Epithelial cell of esophagus (primary cell): ENCODE data around the gene SGSH.
"Not testable (repeated sequence)": the region's sequence is repeated elsewhere in the genome, so short reads cannot be mapped to it uniquely, and the experiment has no call there.

Experiments
- DNase-seq: peaks from one replicate; pipeline ENCODE4 v3.0.0; 2010; ENCODE audit warnings: low read depth
- H3K4me3 ChIP-seq: 2 replicates; pipeline ENCODE4 v1.5.1; 2011; ENCODE audit warnings: mild to moderate bottlenecking, low read length, control low read depth
- TF ChIP-seq, protein P1 (sequence below): IDR thresholded peaks from 2 replicates; pipeline ENCODE4 v1.5.1; 2011; ENCODE audit warnings: low read depth, mild to moderate bottlenecking, low read length, control low read depth, inconsistent platforms; ENCODE audit not compliant: insufficient read depth; ENCODE audit errors: missing control alignments

Gene SGSH

DNA sequence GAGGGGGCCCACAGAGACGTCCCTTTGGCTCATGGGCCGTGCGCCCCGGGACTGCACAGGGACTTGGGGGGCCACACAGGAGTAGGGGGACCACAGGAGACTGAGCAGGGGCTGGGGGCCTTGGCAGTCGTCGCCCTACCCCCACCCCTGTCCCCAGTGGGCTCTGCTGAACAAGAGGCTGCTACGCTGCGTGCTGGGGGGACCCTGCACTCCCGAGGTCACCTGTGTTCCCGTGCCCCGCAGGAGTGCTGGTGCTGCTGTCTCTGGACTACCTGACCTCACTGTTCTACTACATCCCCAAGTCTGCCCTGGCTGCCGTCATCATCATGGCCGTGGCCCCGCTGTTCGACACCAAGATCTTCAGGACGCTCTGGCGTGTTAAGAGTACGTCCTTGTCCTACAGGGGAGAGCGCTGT, 26.1 kb upstream of the SGSH start:
- DNase-seq: no peak
- no peak overlapping the region for H3K4me3 ChIP-seq
- TF ChIP-seq, protein P1, sequence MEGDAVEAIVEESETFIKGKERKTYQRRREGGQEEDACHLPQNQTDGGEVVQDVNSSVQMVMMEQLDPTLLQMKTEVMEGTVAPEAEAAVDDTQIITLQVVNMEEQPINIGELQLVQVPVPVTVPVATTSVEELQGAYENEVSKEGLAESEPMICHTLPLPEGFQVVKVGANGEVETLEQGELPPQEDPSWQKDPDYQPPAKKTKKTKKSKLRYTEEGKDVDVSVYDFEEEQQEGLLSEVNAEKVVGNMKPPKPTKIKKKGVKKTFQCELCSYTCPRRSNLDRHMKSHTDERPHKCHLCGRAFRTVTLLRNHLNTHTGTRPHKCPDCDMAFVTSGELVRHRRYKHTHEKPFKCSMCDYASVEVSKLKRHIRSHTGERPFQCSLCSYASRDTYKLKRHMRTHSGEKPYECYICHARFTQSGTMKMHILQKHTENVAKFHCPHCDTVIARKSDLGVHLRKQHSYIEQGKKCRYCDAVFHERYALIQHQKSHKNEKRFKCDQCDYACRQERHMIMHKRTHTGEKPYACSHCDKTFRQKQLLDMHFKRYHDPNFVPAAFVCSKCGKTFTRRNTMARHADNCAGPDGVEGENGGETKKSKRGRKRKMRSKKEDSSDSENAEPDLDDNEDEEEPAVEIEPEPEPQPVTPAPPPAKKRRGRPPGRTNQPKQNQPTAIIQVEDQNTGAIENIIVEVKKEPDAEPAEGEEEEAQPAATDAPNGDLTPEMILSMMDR: no peak

DNA sequence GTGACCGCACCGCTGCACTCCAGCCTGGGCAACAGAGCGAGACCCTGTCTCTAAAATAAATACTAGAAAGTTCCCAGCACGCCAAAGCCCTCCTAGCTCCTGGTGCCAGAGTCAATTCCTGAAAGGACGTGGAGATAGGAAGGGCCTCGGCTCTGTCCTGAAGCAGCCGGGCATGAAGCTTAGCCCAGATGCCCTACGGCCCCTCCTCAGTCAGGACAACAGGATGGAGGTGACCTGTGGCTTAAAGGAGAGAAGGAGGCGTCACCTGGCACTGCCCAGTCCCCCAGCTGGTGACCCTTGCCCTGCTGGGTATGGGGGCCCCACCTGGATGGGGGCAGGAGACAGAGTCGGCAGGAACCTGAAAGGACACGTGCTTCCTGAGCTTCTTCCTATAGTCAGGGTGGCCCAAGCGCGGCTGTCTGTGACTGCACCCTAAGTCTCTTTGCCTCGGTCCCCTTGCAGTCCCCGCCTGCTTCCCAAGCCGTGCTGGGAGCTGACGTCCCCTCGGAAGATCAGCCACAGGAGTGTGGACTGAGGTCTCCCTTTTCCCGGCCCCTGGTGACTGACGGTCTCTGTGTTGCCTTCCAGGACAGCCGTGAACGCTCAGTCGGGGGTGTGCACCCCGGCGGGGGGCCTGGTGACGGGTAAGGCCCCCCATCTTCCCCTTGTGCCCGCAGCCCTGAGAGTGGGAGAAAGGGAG, 25.6 kb upstream of the SGSH start:
- DNase-seq: no peak
- no peak overlapping the region for H3K4me3 ChIP-seq
- TF ChIP-seq, protein P1: no peak

DNA sequence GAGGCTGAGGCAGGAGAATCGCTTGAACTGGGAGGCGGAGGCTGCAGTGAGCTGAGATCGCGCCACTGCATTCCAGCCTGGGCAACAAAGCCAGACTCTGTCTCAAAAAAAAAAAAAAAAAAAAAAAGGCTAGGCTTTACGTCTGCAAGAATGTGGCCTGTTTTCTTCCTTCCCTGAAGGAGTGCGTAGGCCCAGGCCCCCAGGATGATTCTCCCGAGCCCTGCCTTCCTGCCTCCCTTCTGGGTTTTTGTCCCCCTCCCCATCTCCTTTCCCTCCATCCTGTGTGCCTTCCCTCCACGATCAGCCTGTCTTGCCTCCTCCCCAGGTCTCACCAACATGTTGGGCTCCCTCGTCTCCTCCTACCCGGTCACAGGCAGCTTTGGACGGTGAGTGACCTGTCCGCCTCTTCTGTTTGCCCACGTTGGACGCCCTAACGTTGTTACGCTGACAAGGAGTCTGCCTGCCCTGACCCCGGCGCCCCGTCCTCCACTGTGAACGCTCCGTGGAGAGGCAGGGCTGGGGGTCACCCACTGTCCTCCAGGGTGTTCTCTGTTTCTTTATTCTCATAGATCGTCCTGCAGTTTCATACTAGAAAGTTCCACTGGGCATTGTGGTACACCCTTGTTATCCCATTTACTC, 24.9 kb upstream of the SGSH start:
- TF ChIP-seq, protein P1: no peak
- H3K4me3 ChIP-seq: no peak overlapping the region
- no peak for DNase-seq

DNA sequence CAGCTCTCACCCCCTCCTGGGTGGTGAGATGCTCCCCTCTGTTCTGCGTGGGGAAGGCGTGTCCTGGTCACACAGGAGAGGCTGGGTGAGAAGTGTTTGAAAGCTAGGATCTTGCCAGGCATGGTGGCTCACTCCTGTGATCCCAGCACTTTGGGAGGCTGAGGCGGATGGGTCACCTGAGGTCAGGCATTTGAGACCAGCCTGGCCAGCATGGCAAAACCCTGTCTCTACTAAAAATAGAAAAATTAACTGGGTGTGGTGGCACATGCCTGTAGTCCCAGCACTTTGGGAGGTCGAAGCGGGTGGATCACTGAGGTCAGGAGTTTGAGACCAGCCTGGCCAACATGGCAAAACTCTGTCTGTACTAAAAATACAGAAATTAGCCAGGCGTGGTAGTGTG, 24.3 kb upstream of the SGSH start:
- DNase-seq, H3K4me3 ChIP-seq: not testable (repeated sequence)

DNA sequence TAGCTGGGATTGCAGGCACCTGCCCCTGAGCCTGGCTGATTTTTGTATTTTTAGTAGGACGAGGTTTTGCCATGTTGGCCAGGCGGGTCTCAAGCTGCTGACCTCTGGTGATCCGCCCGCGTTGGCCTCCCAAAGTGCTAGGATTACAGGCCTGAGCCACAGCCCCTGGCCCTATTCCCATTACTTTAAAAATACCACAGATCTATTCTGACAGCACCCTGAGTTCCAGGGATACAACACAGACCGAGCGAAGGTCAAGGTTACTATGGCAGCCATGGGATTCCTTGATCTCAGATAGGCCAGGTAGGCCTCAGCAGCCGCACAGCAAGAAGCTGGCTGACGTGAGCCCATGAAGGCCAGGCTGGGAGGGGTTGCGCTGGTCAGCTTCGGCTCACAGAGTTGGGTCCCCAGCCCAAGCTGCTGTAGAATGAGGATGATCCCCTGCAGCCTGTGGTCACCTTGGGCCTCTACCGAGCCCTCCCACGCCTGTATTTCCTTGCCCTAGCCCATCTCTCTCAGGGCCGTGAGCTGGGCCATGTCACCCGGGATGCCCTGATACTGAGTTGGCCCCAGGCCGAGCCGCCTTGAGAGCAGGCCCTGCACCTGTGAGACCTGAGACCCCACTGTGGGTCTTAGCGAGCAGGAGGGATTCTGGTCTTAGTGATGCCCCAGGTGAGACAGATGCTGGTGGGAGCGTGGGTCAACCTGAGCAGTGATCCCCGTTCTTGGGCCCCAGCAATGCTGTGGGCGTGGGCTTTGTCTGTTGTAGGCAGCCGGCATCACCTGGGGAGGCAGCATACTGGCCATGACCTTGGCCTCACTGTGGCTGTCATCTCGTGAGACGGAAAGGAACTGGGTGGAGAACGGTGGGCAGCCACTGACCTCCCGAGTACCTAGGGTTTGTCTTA, 23.6 kb upstream of the SGSH start:
- DNase-seq: no peak

DNA sequence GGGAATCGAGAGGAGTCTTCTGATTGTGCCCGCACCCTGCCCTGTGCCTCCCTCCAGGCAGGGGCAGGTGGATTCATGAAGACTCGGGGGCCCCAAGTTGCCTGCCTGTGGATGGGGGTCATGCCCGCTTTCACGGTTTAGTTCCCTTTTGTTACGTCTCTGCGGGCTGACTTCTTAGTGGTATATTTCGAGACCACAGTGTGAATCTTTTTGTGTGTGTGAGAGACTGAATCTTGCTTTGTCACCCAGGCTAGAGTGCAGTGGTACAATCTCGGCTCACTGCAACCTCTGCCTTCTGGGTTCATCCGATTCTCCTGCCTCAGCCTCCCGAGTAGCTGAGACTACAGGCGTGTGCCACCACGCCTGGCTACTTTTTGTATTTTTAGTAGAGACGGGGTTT, 22.4 kb upstream of the SGSH start:
- DNase-seq: no peak
- H3K4me3 ChIP-seq: no peak overlapping the region
- TF ChIP-seq, protein P1: no peak

More for the DNA sequence above, 23.6 kb upstream of the SGSH start:
- TF ChIP-seq, protein P1: no peak
- no peak overlapping the region for H3K4me3 ChIP-seq

DNA sequence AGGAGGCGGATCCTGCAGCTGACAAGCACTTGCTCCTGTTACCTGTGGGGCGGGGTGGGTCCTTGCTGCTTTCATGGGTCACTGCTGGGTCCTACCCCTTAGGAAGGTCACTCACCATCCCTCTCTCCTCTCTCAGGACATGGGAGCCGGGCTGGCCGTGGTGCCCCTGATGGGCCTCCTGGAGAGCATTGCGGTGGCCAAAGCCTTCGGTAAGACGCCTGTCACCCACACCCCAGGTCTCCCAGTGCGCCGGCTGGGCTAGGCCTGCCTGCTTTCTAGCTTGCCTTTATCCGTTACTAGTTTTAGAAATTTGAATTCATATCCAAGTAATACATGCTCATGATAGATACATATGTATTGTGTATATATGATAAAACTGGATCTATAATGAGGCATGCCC, 17.3 kb upstream of the SGSH start:
- TF ChIP-seq, protein P1: no peak
- no peak overlapping the region for H3K4me3 ChIP-seq
- DNase-seq: no peak
